NB4 (cell line): ENCODE data around the gene SLC51A.

Source experiments
- DNase-seq: peaks from one replicate; pipeline ENCODE4 v3.0.0; 2010; ENCODE audit warnings: low read depth
- H3K4me3 ChIP-seq: one replicate; pipeline ENCODE4 v1.5.1; 2011; ENCODE audit warnings: mild to moderate bottlenecking, low read depth, low read length, moderate library complexity
- MYC ChIP-seq: IDR thresholded peaks from 2 replicates; pipeline ENCODE4 v1.6.1; 2011; ENCODE audit warnings: low read depth, low read length
- POLR2A ChIP-seq: IDR thresholded peaks from 2 replicates; pipeline ENCODE4 v1.6.1; 2011; ENCODE audit warnings: mild to moderate bottlenecking; ENCODE audit not compliant: insufficient read length; ENCODE audit errors: extremely low read depth
- TF ChIP-seq, protein P1 (sequence below): IDR thresholded peaks from one replicate; pipeline ENCODE4 v1.5.1; 2012; ENCODE audit warnings: low read depth, low read length
- TF ChIP-seq, protein P2 (sequence below): IDR thresholded peaks from 2 replicates; pipeline ENCODE4 v1.6.1; 2011; ENCODE audit warnings: low read depth, low read length

The SLC51A gene

DNA sequence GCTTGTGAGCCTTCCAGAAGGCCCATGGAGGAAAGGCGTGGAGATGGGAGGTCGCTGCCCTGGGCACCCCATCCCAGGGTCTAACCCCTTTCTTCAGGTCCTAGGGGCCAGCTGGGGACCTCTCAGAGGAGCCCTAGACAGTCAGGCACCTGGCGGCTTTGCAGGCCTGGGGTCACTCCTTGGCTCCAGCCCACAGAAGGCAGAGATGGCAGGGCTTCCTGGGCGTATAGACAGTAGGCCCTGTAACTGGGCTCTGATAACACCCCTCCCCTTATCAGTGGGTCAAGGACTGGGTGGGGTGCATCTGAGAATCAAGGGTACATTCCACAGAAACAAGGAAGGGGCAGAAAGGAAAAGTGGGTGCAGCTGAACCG is 21.8 kb upstream of the SLC51A start:
- H3K4me3 ChIP-seq, result no peak overlapping the region
- no peak for DNase-seq
- no peak for TF ChIP-seq MYC
- TF ChIP-seq, protein P1, sequence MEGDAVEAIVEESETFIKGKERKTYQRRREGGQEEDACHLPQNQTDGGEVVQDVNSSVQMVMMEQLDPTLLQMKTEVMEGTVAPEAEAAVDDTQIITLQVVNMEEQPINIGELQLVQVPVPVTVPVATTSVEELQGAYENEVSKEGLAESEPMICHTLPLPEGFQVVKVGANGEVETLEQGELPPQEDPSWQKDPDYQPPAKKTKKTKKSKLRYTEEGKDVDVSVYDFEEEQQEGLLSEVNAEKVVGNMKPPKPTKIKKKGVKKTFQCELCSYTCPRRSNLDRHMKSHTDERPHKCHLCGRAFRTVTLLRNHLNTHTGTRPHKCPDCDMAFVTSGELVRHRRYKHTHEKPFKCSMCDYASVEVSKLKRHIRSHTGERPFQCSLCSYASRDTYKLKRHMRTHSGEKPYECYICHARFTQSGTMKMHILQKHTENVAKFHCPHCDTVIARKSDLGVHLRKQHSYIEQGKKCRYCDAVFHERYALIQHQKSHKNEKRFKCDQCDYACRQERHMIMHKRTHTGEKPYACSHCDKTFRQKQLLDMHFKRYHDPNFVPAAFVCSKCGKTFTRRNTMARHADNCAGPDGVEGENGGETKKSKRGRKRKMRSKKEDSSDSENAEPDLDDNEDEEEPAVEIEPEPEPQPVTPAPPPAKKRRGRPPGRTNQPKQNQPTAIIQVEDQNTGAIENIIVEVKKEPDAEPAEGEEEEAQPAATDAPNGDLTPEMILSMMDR, result no peak
- TF ChIP-seq POLR2A, result no peak
- TF ChIP-seq, protein P2, sequence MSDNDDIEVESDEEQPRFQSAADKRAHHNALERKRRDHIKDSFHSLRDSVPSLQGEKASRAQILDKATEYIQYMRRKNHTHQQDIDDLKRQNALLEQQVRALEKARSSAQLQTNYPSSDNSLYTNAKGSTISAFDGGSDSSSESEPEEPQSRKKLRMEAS, result no peak

DNA sequence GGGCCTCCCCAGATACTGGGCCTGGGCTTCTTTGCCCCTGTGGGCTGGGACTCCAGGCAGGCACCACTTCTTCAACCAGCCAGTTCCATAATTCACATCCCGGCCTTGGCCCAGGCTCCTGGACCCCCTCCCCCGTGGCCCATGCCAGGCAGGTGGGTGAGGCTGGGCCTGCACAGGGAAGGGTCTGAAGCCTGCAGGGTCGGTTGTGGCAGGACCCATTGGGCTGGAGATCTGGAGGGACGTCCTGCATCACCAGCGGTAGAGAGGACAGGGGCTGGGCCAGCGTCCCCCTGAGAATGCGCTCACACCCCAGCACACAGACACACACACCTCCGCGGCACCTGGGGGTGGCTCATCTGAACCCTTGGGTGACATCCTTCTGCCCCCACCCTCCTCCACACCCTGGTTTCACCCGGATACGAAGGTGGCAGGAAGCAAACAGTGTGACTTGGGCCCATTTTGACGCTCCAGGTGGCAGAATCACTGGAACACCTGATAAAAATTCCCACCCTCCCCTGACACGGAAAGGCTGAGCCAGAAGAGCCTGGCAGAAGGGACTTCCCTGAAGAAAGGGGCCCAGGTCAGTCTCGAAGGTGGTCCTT is 20.6 kb upstream of the SLC51A start:
- DNase-seq, result no peak
- H3K4me3 ChIP-seq, result no peak overlapping the region
- TF ChIP-seq POLR2A, result no peak
- TF ChIP-seq, protein P2, result no peak
- TF ChIP-seq MYC, result no peak
- TF ChIP-seq, protein P1, result no peak

DNA sequence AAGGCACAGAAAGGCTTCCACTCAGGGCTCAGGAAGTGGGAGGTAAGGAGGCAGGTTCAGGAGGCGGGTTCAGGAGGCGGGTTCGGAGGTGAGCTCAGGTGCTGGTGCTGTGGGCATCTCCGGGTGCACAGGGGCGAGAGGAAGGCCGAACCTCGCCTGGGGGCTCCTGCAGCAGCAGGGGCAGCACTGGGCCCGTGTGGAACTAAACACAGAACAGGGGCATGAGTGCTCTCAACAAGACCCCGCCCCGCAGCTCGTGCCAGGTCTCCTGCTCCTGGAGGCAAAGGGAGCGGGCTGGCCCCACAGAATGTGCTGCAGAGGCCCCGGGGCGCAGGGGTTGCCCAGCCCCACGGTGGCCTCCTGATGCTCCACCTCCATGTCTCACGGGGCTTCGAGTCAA is 18.8 kb upstream of the SLC51A start:
- TF ChIP-seq POLR2A (no peak), MYC (no peak)
- TF ChIP-seq, protein P1, result no peak
- TF ChIP-seq, protein P2, result no peak
- no peak for DNase-seq
- H3K4me3 ChIP-seq, result no peak overlapping the region

DNA sequence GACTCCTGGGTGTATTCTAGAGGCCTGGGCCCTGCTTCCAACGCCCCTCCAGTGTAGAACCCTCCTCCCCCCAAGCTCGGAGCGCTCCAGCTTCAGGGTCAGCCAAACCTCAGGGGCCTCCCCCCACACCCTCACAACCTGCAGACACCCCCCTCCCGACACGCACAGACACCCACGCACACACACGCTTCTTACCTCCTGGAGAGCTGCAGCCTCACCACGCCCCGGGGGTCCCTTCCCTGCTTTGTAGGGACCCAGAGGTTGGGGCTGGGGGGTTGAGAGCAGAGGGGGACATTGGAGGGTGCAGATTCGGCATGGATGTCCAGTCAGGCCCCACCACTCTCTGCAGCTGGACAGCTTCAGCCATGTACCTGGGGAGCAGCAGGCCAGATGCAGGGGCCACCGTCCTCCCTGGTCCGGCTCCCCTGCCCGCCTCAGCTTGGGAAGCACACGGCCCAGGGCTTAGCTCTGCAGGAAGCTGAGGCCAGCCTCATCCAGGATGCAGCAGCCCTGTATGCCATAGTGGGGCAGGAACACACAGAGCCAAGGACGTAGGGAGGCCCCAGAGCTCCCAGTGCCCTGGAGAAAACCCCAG is 18.2 kb upstream of the SLC51A start:
- no peak overlapping the region for H3K4me3 ChIP-seq
- no peak for TF ChIP-seq MYC
- no peak for TF ChIP-seq POLR2A
- TF ChIP-seq, protein P2, result no peak
- TF ChIP-seq, protein P1, result no peak
- no peak for DNase-seq

DNA sequence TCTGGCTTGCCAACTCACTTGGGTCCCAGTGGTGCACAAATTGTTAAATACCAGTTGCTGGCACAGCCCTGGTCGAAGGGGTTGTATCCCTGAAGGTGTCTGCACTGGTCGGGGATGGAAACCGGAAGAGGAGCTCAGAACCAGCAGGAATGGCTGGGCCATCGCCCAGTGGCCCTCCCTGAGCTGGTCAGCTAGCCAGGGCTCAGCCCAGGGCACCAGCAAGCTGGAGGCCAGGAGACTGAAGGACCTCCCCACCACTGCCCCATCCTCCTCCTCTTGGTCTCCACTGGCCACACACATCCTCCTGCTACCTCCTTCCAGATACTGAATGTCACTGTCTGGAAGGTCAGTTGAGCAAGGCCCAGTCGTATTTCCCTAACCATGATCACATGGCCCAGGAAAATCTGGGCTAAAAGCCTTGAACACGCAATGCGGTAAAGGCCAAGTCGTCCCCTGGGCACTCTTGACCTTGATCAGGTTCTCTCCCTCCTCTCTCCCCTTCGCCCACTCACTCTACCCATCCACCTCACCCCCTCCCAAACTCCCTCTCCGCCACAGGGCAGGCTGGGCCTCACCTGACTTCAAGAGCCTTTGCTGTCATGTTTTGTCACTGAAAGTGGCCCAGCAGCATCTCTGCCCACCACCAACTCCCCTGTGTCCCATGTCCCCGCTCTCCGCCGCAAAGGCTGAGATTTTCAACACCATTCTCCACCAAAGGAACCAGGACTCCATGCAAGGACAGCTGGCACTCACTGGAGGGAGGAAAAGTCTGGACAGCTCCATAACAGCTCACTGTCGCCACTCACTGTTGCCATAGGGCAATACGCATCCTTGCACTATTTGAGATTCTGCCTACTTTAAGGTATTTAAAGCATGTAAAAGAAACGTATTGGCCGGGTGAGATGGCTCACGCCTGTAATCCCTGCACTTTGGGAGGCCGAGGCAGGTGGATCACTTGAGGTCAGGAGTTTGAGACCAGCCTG is 17.3 kb upstream of the SLC51A start:
- H3K4me3 ChIP-seq, result no peak overlapping the region
- peak; percentile 66 for DNase-seq
- TF ChIP-seq MYC, result no peak
- TF ChIP-seq, protein P2, result no peak
- TF ChIP-seq, protein P1, result peak; percentile 41
- TF ChIP-seq POLR2A, result no peak
